Thyroid gland (tissue), 4 donors: Measurements from ENCODE around the gene LAMB1.

Source experiments
- CTCF ChIP-seq, 6 experiments: fragments of 200-600 bp in 3 of 6; fragments of 450-650 bp in 3 of 6; sonication (generic) in 3 of 6; IDR thresholded peaks; one replicate each; pipeline ENCODE4 v1.5.1; 2016 to 2019; ENCODE audit warnings: antibody characterized with exemption in 6 of 6, mild to moderate bottlenecking in 2 of 6, inconsistent platforms in 1 of 6, moderate library complexity in 1 of 6
- POLR2A ChIP-seq, 2 donors: fragments of 450-650 bp; IDR thresholded peaks; one replicate each; pipeline ENCODE4 v1.6.1; 2017; ENCODE audit warnings: antibody characterized with exemption in 2 of 2, mild to moderate bottlenecking in 2 of 2, moderate library complexity in 1 of 2

- TF ChIP-seq CTCF (IDR thresholded peaks at IDR 0.05) = no peak
- no peak for TF ChIP-seq POLR2A (IDR thresholded peaks at IDR 0.05)
Observed at GRCh38 chr7:108037741-108038140, 34.8 kb upstream of the LAMB1 start.
